GOT3 (cell line): Measurements from ENCODE around the gene FRA10AC1.
A peak's percentile ranks its signal among the peaks of the same experiment; 100 is the strongest.

ENCODE experiments used
- DNase-seq: peaks from one replicate; lab custom pipeline; 2025; ENCODE audit warnings: mixed read lengths; lab: John Stamatoyannopoulos, UW

Gene FRA10AC1

GRCh38 chr10:93702210-93703001 is at the start of gene FRA10AC1:
FRA10AC1 (minus strand) TSS chr10:93702592; CDS start chr10:93700106, 2,486 bp downstream.
- DNase-seq: peak; percentile 75

GRCh38 chr10:93751832-93752231 is 49.4 kb upstream of the FRA10AC1 start:
- DNase-seq: no peak

- DNase-seq: no peak
These were observed 48.7 kb upstream of the FRA10AC1 start for GRCh38 chr10:93751124-93751523.

GRCh38 chr10:93749218-93749799 is 46.9 kb upstream of the FRA10AC1 start:
- no peak for DNase-seq

- no peak for DNase-seq
These were observed 44.5 kb upstream of the FRA10AC1 start for GRCh38 chr10:93746844-93747284.

GRCh38 chr10:93745408-93746065 is 43.1 kb upstream of the FRA10AC1 start:
- no peak for DNase-seq

GRCh38 chr10:93742633-93743349 is 40.4 kb upstream of the FRA10AC1 start:
- DNase-seq: no peak

GRCh38 chr10:93741367-93741766 is 39.0 kb upstream of the FRA10AC1 start:
- no peak for DNase-seq

GRCh38 chr10:93726024-93726423 is 23.6 kb upstream of the FRA10AC1 start:
- DNase-seq: no peak

GRCh38 chr10:93723153-93723552 is 20.8 kb upstream of the FRA10AC1 start:
- no peak for DNase-seq

GRCh38 chr10:93722550-93722949 is 20.2 kb upstream of the FRA10AC1 start:
- no peak for DNase-seq

GRCh38 chr10:93719901-93720300 is 17.5 kb upstream of the FRA10AC1 start:
- DNase-seq: no peak

GRCh38 chr10:93718937-93719725 is 16.7 kb upstream of the FRA10AC1 start:
- DNase-seq: no peak

- DNase-seq: no peak
These were observed 14.4 kb upstream of the FRA10AC1 start for GRCh38 chr10:93716766-93717165.

- DNase-seq: no peak
These were observed 13.0 kb upstream of the FRA10AC1 start for GRCh38 chr10:93715345-93715744.

- DNase-seq: no peak
These were observed 10.2 kb upstream of the FRA10AC1 start for GRCh38 chr10:93712593-93712992.

- DNase-seq: no peak
These were observed 9.5 kb upstream of the FRA10AC1 start for GRCh38 chr10:93711891-93712290.

GRCh38 chr10:93710333-93710909 is 8.0 kb upstream of the FRA10AC1 start:
- DNase-seq: no peak

GRCh38 chr10:93707623-93708022 is 5.2 kb upstream of the FRA10AC1 start:
- no peak for DNase-seq

GRCh38 chr10:93704451-93704850 is 2.1 kb upstream of the FRA10AC1 start:
- DNase-seq: no peak

GRCh38 chr10:93703841-93704240 is 1.4 kb upstream of the FRA10AC1 start:
- no peak for DNase-seq
